ENCODE data around the gene PTGES2. TPM values are rescaled to one million over a fixed set of nuclear protein-coding genes. Genes with fewer than 3 reads are reported as not detected.
A peak's percentile ranks its signal among the peaks of the same experiment; 100 is the strongest.

The PTGES2 gene
- total and polyA plus RNA-seq, 2 of the 13 experiments (the other 11 are each of a cell fraction or from before 2014, with no cell fraction given), result 63.7 to 79.8 TPM

- TF ChIP-seq MAFK (conservative IDR thresholded peaks at IDR 0.05 in 1 of 2, IDR thresholded peaks at IDR 0.05 in 1 of 2; ENCODE audit: low read length in 2 of 2) (no peak), ZNF354B (CRISPR knock-in tag; IDR thresholded peaks at IDR 0.05) (no peak), MAZ (IDR thresholded peaks at IDR 0.05; ENCODE audit: borderline replicate concordance, low read depth, low read length) (0 out of 2 replicates have a peak, but pooled peaks have one; percentile 1), MAZ (CRISPR knock-in tag; IDR thresholded peaks at IDR 0.05; ENCODE audit: low read depth) (no peak), AKAP8 (CRISPR knock-in tag; IDR thresholded peaks at IDR 0.05) (no peak), NR2F1 (CRISPR knock-in tag; IDR thresholded peaks at IDR 0.05) (no peak), ZFX (CRISPR knock-in tag; IDR thresholded peaks at IDR 0.05; ENCODE audit: low read depth) (no peak; the same call in 1 of the 2 replicates), PLSCR1 (CRISPR knock-in tag; IDR thresholded peaks at IDR 0.05; ENCODE audit: borderline replicate concordance) (no peak), SMARCC2 (IDR thresholded peaks at IDR 0.05) (no peak), FLYWCH1 (CRISPR knock-in tag; IDR thresholded peaks at IDR 0.05) (0 out of 2 replicates have a peak, but pooled peaks have one; percentile 25), ETS1 (CRISPR knock-in tag; IDR thresholded peaks at IDR 0.05) (no peak), ZNF570 (CRISPR knock-in tag; IDR thresholded peaks at IDR 0.05; ENCODE audit: borderline replicate concordance) (no peak), ZNF414 (CRISPR knock-in tag; IDR thresholded peaks at IDR 0.05) (no peak), ZNF7 (CRISPR knock-in tag; IDR thresholded peaks at IDR 0.05) (no peak), HMGXB4 (CRISPR knock-in tag; IDR thresholded peaks at IDR 0.05; ENCODE audit: borderline replicate concordance in 1 of 2, low read depth in 1 of 2) (no peak), SAP130 (CRISPR knock-in tag; IDR thresholded peaks at IDR 0.05; ENCODE audit: low read depth) (peak; percentile 41), ZNF616 (CRISPR knock-in tag; IDR thresholded peaks at IDR 0.05; ENCODE audit: low read depth) (no peak), HOXA5 (CRISPR knock-in tag; IDR thresholded peaks at IDR 0.05) (no peak), DMAP1 (CRISPR knock-in tag; IDR thresholded peaks at IDR 0.05) (peak; percentile 7; the same call in 1 of the 2 replicates), ZNF142 (CRISPR knock-in tag; IDR thresholded peaks at IDR 0.05) (no peak), PPARG (CRISPR knock-in tag; conservative IDR thresholded peaks at IDR 0.05) (no peak)
Observed at GRCh38 chr9:128159522-128159783, 31.9 kb upstream of the PTGES2 start (continued).
